SK-N-MC (cell line): ENCODE results near the gene MRPL40.

ENCODE experiments used
- EZH2 ChIP-seq: fragments of 200-600 bp; sonication (generic); IDR thresholded peaks from one replicate; pipeline ENCODE4 v1.6.1; 2017; ENCODE audit warnings: antibody characterized with exemption
- POLR2AphosphoS5 ChIP-seq: IDR thresholded peaks from 2 replicates; pipeline ENCODE4 v1.6.1; 2012; ENCODE audit warnings: mild to moderate bottlenecking, low read depth, low read length, borderline replicate concordance

DNA sequence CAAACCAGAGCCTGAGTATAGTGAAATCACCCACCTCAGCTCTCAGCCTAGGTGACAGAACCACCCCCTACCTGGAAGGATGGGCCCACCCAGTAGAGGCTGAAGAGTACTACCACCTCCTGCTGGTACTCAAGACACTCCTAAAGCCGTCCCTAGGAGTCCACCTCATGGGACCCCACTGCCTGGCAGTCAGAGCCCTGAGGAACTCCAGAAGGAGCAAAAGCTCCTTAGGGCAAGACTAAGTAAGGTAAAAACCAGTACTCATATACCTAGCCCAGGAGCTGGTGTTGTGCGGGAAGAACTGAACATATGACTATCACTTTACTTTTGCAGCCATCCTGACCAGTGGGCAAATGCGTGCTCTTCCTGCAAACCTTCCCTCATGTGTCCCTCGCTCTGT, 37.1 kb upstream of the MRPL40 start:
- no peak for TF ChIP-seq EZH2
- no peak for TF ChIP-seq POLR2AphosphoS5
